BE2C (cell line): ENCODE measurements around the gene SELENOP.

Experiments used
- DNase-seq: peaks from one replicate; pipeline ENCODE4 v3.0.0-alpha.2; 2020
- H3K27me3 ChIP-seq: fragments of 250-450 bp; sonication (Bioruptor Pico); 2 replicates; pipeline ENCODE4 v1.5.1; 2020; ENCODE audit warnings: mild to moderate bottlenecking
- H3K36me3 ChIP-seq: fragments of 250-450 bp; sonication (Bioruptor Pico); 2 replicates; pipeline ENCODE4 v1.5.1; 2020; ENCODE audit warnings: mild to moderate bottlenecking
- H3K4me1 ChIP-seq: fragments of 250-450 bp; sonication (Bioruptor Pico); 2 replicates; pipeline ENCODE4 v1.5.1; 2020
- H3K4me3 ChIP-seq: 2 replicates; pipeline ENCODE4 v1.5.1; 2011; ENCODE audit warnings: low read depth, low read length
- H3K9me3 ChIP-seq: fragments of 250-450 bp; sonication (Bioruptor Pico); 2 replicates; pipeline ENCODE4 v1.5.1; 2020
- TF ChIP-seq, protein P1 (sequence below): IDR thresholded peaks from 2 replicates; pipeline ENCODE4 v1.5.1; 2012; ENCODE audit warnings: mild to moderate bottlenecking, low read depth, low read length

SELENOP gene

GRCh38 chr5:42810834-42811590, 680 bp downstream of the SELENOP start:
- TF ChIP-seq, protein P1, sequence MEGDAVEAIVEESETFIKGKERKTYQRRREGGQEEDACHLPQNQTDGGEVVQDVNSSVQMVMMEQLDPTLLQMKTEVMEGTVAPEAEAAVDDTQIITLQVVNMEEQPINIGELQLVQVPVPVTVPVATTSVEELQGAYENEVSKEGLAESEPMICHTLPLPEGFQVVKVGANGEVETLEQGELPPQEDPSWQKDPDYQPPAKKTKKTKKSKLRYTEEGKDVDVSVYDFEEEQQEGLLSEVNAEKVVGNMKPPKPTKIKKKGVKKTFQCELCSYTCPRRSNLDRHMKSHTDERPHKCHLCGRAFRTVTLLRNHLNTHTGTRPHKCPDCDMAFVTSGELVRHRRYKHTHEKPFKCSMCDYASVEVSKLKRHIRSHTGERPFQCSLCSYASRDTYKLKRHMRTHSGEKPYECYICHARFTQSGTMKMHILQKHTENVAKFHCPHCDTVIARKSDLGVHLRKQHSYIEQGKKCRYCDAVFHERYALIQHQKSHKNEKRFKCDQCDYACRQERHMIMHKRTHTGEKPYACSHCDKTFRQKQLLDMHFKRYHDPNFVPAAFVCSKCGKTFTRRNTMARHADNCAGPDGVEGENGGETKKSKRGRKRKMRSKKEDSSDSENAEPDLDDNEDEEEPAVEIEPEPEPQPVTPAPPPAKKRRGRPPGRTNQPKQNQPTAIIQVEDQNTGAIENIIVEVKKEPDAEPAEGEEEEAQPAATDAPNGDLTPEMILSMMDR, result no peak
- H3K4me3 ChIP-seq, result no peak overlapping the region
- DNase-seq, result no peak
- no peaks in the 10 kb centered on the region; the same call in 1 of the 2 replicates for H3K27me3 ChIP-seq
- no peaks in the 10 kb centered on the region for H3K4me1 ChIP-seq
- H3K36me3 ChIP-seq, result no peaks in the 10 kb centered on the region
- H3K9me3 ChIP-seq, result no peaks in the 10 kb centered on the region

GRCh38 chr5:42808888-42809611, 2.6 kb downstream of the SELENOP start:
- no peaks in the 10 kb centered on the region for H3K36me3 ChIP-seq
- no peak for DNase-seq
- no peaks in the 10 kb centered on the region for H3K9me3 ChIP-seq
- TF ChIP-seq, protein P1, result no peak
- no peak overlapping the region for H3K4me3 ChIP-seq
- H3K4me1 ChIP-seq, result no peaks in the 10 kb centered on the region
- H3K27me3 ChIP-seq, result peaks cover under 1% of the 10 kb centered on the region; the same call in 1 of the 2 replicates

DNA sequence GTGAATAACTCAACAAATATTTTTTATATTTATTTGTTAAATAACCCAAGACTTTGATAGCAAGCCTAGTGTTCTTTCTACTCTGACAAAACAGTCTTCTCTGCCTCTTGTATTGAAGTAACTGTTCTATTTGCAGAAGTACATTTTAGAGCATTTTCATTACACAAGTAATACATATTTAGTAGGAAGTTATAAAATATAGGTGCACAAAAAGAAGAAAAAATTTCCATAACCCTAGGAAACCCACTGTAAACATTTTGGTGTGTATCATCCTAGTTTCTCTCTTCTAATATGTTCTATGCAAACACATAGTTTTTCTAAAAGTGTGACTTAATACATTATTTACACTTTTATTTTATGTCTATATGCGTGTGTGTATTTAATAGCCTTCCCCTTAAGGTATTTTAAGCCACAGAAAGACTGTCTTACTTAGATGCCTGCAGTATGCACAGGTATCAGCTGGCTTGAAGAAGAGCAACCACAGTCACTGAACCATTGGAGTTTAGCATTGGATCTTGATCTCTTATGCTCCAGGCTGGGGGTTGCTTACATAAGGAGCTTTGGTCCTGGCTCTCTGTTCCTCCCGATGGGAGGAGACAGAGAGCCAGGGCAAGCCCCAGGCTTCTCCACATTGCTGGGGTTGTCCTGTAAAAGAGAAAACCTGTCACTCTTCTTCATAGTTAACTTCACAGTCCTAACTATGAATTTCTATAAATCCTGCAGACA, 3.8 kb downstream of the SELENOP start:
- TF ChIP-seq, protein P1, result no peak
- no peak overlapping the region for H3K4me3 ChIP-seq
- no peaks in the 10 kb centered on the region for H3K4me1 ChIP-seq
- H3K9me3 ChIP-seq, result no peaks in the 10 kb centered on the region
- no peak for DNase-seq
- no peaks in the 10 kb centered on the region for H3K36me3 ChIP-seq
- peaks cover 4% of the 10 kb centered on the region; the same call in 1 of the 2 replicates for H3K27me3 ChIP-seq

DNA sequence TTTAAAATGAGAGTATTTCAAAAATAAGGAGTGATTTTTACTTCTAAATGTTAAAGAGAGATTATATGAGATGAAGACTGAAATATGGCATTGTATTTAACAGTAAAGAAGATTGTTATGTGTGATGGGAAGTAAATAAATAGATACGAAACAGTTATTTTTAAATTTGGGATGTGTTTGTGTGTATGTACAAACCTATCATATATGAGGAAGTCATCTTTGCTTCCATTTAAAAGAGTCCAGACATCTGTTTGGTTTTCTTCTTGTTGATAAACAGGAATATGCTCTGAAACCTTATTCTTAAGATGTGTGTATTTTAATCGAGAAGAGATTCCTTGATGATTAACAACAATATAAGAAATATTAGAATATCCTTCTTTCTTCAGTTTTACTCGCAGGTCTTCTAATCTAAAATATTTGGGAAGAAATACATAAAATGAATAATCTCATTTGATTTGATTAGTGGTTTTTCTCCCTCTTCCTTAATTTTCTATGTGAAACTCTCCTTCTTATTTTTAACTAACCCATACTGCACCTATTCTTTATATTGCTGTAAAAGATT, 4.9 kb downstream of the SELENOP start:
- H3K4me3 ChIP-seq, result no peak overlapping the region
- TF ChIP-seq, protein P1, result no peak
- peaks cover 4% of the 10 kb centered on the region; the same call in 1 of the 2 replicates for H3K27me3 ChIP-seq
- H3K9me3 ChIP-seq, result no peaks in the 10 kb centered on the region
- DNase-seq, result no peak
- H3K36me3 ChIP-seq, result no peaks in the 10 kb centered on the region
- H3K4me1 ChIP-seq, result no peaks in the 10 kb centered on the region

GRCh38 chr5:42806004-42806700, 5.5 kb downstream of the SELENOP start:
- Histone ChIP-seq H3K27me3 (peaks cover 4% of the 10 kb centered on the region; the same call in 1 of the 2 replicates), H3K36me3 (no peaks in the 10 kb centered on the region), H3K4me1 (no peaks in the 10 kb centered on the region), H3K9me3 (no peaks in the 10 kb centered on the region), H3K4me3 (no peak overlapping the region)
- no peak for DNase-seq
- TF ChIP-seq, protein P1, result no peak
